Measurements from ENCODE around the gene IFNA16.
"Not testable (repeated sequence)": the region's sequence is repeated elsewhere in the genome, so short reads cannot be mapped to it uniquely, and the experiment has no call there.

DNA sequence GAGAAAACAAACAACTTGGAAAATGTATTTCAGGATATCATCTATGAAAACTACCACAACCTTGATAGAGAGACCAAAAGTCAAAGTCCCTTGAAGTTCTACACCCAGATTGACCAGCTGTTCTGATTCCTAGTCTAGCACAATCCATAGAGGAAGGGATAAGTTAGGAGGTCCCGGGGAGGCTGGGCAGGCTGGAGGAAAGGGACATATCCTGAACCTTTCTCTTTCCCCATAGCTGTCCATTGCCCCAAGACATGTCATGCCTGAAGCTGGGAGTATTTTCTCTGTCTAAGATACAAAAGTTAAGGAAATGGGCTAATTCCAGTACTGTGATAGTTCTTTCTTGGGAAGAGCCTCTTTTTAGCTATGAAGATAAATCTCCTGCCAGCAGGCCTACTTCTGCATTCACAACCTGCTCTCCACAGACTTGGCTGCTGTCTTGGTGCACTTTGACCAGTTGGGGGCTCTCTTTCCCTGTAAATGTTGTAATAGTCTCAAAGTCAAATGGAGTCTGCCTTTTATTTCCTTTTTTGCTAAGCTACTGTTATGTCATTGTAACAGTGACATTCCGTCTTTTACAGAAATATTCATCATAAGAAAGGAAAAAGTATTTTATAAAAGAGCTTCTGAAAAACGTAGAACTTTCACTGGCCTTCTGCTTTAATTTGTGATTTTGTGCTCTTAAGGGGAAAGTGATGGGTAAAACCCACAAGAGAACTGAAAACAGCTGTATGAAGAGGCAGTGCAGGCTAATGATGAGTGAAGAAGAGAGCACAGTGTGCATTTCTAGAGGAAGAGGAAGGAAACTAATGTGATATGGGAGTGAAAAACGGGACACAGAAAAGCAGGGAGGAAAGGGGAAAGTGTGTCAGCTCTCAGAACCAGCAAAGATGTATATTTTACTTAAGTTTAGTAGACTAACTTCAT, 34.0 kb downstream of the IFNA16 start:
- TF ChIP-seq SUZ12 (IDR thresholded peaks at IDR 0.05); ARNT (IDR thresholded peaks at IDR 0.05); L3MBTL2 (conservative IDR thresholded peaks at IDR 0.05); FOXA1 (IDR thresholded peaks at IDR 0.05); TARDBP (IDR thresholded peaks at IDR 0.05); ZNF384 (IDR thresholded peaks at IDR 0.05); NFRKB (IDR thresholded peaks at IDR 0.05); FOXM1 (IDR thresholded peaks at IDR 0.05; ENCODE audit: borderline replicate concordance); BHLHE40 (IDR thresholded peaks at IDR 0.05; ENCODE audit: borderline replicate concordance): not testable (repeated sequence)
- TF ChIP-seq, protein P1, sequence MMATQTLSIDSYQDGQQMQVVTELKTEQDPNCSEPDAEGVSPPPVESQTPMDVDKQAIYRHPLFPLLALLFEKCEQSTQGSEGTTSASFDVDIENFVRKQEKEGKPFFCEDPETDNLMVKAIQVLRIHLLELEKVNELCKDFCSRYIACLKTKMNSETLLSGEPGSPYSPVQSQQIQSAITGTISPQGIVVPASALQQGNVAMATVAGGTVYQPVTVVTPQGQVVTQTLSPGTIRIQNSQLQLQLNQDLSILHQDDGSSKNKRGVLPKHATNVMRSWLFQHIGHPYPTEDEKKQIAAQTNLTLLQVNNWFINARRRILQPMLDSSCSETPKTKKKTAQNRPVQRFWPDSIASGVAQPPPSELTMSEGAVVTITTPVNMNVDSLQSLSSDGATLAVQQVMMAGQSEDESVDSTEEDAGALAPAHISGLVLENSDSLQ (IDR thresholded peaks at IDR 0.05): not testable (repeated sequence)

Data from HEK293T (cell line).